ENCODE data around the gene MPDU1. TPM values are rescaled to one million over a fixed set of nuclear protein-coding genes. Genes with fewer than 3 reads are reported as not detected.

Gene MPDU1
- total and polyA plus RNA-seq, 2 of the 4 experiments (the other 2 are of a cell fraction): 135 to 149 TPM

- no peaks in the 10 kb centered on the region for H3K27me3 ChIP-seq (ENCODE audit: control insufficient read depth, insufficient read depth, low read length)
- no peak overlapping the region for H2BK20ac ChIP-seq (ENCODE audit: low read depth, low read length)
- H3K36me3 ChIP-seq (ENCODE audit: control insufficient read depth, insufficient read depth, low read length): peaks cover 38% of the 10 kb centered on the region
- TF ChIP-seq MAFK (IDR thresholded peaks at IDR 0.05; ENCODE audit: low read depth, low read length) (no peak), RFX5 (IDR thresholded peaks at IDR 0.05; ENCODE audit: low read depth, low read length) (no peak), MAZ (IDR thresholded peaks at IDR 0.05; ENCODE audit: borderline replicate concordance, low read depth, low read length) (no peak), NFE2L2 (IDR thresholded peaks at IDR 0.05; ENCODE audit: low read depth, low read length) (no peak), POLR2A (IDR thresholded peaks at IDR 0.05; ENCODE audit: low read depth, low read length) (no peak), CHD1 (IDR thresholded peaks at IDR 0.05; ENCODE audit: low read depth, low read length) (no peak)
- TF ChIP-seq, protein P1, sequence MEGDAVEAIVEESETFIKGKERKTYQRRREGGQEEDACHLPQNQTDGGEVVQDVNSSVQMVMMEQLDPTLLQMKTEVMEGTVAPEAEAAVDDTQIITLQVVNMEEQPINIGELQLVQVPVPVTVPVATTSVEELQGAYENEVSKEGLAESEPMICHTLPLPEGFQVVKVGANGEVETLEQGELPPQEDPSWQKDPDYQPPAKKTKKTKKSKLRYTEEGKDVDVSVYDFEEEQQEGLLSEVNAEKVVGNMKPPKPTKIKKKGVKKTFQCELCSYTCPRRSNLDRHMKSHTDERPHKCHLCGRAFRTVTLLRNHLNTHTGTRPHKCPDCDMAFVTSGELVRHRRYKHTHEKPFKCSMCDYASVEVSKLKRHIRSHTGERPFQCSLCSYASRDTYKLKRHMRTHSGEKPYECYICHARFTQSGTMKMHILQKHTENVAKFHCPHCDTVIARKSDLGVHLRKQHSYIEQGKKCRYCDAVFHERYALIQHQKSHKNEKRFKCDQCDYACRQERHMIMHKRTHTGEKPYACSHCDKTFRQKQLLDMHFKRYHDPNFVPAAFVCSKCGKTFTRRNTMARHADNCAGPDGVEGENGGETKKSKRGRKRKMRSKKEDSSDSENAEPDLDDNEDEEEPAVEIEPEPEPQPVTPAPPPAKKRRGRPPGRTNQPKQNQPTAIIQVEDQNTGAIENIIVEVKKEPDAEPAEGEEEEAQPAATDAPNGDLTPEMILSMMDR (conservative IDR thresholded peaks at IDR 0.05; ENCODE audit: low read depth, low read length): no peak
- no peak overlapping the region for H4K91ac ChIP-seq (ENCODE audit: insufficient read depth, low read depth, low read length)
- H3K9me3 ChIP-seq (ENCODE audit: control insufficient read depth, insufficient read depth, low read length): no peaks in the 10 kb centered on the region
- ATAC-seq (ENCODE audit: low read depth) (no peak), DNase-seq (no peak)
- no peak overlapping the region for H2AFZ ChIP-seq (replicated peaks; ENCODE audit: low read length, poor library complexity)
- H3K4ac ChIP-seq (ENCODE audit: low read depth, low read length): no peak overlapping the region
- H3K9ac ChIP-seq (ENCODE audit: low read depth, low read length): no peak overlapping the region
- no peak overlapping the region for H3K27ac ChIP-seq (ENCODE audit: insufficient read depth, low read length)
- dilution Hi-C loops (cut with HindIII; ENCODE audit: low sequenced_read_pairs, unreplicated experiment): no loop called here
- intact Hi-C loops (cut with micrococcal nuclease): no loop called here
- peaks cover 37% of the 10 kb centered on the region for H4K20me1 ChIP-seq (ENCODE audit: insufficient read depth, low read length)
- no CpG with 5 or more reads among the region's 4 CpGs for WGBS, 2 experiments (ENCODE audit: extremely low coverage in 2 of 2, insufficient read length in 1 of 2)
- H3K23ac ChIP-seq (ENCODE audit: low read depth, low read length): no peak overlapping the region
- H2BK120ac ChIP-seq (ENCODE audit: low read depth, low read length): no peak overlapping the region
- peaks cover 46 to 54% of the 10 kb centered on the region in 2 experiments for H3K79me1 ChIP-seq (ENCODE audit: low read depth in 1 of 2, low read length in 2 of 2)
- no peak overlapping the region for H3K56ac ChIP-seq (ENCODE audit: extremely low read depth, insufficient read depth, low read length)
- no peak overlapping the region for H2AK5ac ChIP-seq (ENCODE audit: low read depth, low read length)
- CTCF ChIA-PET: no interaction called here
- H3K9me1 ChIP-seq (ENCODE audit: insufficient read depth, low read length): peaks cover 7% of the 10 kb centered on the region; the same call in 1 of the 2 replicates
- no peak overlapping the region for H4K5ac ChIP-seq (ENCODE audit: low read depth, low read length)
- no TSS peak for BruUV-seq (replicated peaks)
- no peak overlapping the region for H3K4me3 ChIP-seq (ENCODE audit: insufficient read depth, low read depth, low read length)
- no peak overlapping the region for H2BK15ac ChIP-seq (ENCODE audit: low read depth, low read length)
- H3K4me2 ChIP-seq (ENCODE audit: low read depth, low read length): no peak overlapping the region
- H4K8ac ChIP-seq (ENCODE audit: low read depth in 2 of 2, low read length in 2 of 2): no peak overlapping the region
- H3K18ac ChIP-seq (ENCODE audit: low read depth, low read length): no peak overlapping the region
- H3K14ac ChIP-seq (replicated peaks; ENCODE audit: low read depth, low read length): no peak overlapping the region
- H2BK5ac ChIP-seq (ENCODE audit: low read depth, low read length, poor library complexity, severe bottlenecking): no peak overlapping the region
- peaks cover 2% of the 10 kb centered on the region; the same call in 1 of the 2 replicates for H3K4me1 ChIP-seq (ENCODE audit: control insufficient read depth, insufficient read depth, low read length)
- in situ Hi-C loops (cut with MboI; ENCODE audit: low sequenced_read_pairs): no loop called here
- POLR2A ChIA-PET (ENCODE audit: unreplicated experiment): interaction anchor here (1.0 kb wide), 1 partner anchor 28 kb away, joined by 3 read pairs; no protein-coding TSS in a partner anchor
- H2AK9ac ChIP-seq (replicated peaks; ENCODE audit: low read depth, low read length, poor library complexity): no peak overlapping the region
These were observed 22.6 kb downstream of the MPDU1 start for GRCh38 chr17:7606280-7606679.

Measured in IMR-90 (cell line).